GM21390 (cell line): ENCODE data around the gene UGGT2.
"Not testable (repeated sequence)": the region's sequence is repeated elsewhere in the genome, so short reads cannot be mapped to it uniquely, and the experiment has no call there.

Source experiments
- ATAC-seq: cut with Tn5 transposase; IDR thresholded peaks from one replicate; pipeline ENCODE4 v1.9.1; 2021; ENCODE audit not compliant: unreplicated experiment

Gene UGGT2

DNA sequence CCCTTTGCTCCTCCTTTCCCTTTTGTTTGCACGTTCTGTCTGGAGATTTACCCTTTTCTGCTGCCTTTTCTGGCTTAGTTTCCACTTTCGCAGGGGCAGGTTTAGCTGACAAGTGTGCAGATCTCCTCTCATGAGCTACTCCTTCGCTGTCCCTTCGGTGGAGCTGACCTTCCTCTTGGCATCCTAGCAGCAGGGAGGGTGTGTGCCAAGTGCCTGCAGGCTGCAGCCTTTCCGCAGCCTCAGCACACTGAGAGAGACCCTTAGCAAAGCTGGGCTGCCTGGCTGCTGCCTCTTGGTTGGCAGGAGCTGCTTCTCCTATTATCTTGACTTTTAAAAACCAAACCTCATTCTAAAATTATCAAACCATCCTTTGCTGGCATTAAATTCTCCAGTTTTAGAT, 243.8 kb downstream of the UGGT2 start:
- ATAC-seq, result no peak

DNA sequence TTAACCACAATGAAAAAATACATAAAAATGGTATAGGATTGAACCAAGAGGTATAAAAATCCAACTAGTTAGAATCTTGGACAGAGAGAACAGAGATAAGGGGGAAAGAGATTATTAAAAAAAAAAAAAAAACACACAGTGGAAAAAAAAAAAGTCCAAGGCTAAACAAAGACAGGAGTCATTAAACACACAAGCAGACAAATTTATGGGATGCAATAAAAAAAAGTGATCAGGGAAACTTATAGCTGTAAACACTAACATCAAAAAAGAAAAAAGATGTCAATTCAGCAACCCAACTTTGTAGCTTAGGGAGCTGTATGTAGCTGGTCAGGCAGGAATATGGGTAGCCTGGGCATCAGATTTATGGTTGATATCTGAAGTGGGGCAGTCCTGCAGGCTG, 247.3 kb downstream of the UGGT2 start:
- ATAC-seq, result no peak

DNA sequence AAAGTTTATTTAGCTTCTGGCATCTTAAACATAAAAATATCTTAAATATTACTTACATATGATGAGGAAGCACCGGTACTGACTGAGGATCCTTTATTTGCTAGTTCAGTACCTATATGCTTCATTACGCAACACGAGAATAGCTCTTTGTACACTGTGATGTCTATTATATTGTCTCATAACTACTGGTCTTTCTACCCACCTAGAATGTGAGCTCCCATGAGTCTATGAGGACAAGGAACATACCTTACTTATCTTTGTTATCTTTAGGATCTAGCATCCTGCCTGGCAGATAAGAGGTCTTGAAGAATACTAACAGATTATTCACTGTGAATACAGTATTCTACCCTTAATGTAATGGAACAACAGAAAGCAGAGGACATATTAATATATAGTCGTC, 251.4 kb downstream of the UGGT2 start:
- ATAC-seq, result no peak

DNA sequence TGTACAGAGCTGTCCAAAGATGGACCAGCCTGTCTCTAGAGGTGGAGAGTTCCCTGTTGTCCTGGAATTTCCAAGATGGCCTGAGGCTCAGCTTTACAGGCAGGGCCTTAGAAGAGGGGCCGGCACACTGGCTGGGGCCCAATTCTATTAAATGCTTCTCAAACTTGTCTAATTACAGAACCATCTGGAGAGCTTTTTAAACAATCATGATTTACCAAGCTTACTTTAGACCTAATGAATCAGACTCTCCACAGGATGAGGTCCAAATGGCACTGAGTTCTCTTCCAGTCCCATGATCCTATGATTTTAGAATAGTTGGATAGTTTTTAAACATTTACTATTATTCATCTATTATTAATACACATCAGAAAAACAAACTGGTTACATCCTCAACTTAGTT, 252.8 kb downstream of the UGGT2 start:
- no peak for ATAC-seq

DNA sequence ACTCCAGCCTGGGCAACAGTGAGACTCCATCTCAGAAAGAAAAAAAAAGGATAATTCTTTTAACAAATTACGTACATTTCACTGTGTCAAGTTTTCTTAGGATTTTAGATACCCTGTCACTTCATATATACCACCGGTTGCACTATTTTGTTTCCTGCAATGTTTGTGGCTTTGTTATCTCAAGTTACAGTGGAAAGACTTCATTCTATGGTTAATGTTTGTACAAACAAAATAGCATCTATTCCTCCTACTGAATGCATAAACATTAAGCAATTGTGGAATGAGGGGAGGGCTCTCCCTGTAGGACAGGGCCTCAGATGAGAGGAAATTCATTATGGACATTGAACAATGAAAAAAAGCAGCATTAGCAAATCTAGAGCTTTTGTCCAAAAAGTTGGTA, 256.2 kb downstream of the UGGT2 start:
- ATAC-seq, result no peak

DNA sequence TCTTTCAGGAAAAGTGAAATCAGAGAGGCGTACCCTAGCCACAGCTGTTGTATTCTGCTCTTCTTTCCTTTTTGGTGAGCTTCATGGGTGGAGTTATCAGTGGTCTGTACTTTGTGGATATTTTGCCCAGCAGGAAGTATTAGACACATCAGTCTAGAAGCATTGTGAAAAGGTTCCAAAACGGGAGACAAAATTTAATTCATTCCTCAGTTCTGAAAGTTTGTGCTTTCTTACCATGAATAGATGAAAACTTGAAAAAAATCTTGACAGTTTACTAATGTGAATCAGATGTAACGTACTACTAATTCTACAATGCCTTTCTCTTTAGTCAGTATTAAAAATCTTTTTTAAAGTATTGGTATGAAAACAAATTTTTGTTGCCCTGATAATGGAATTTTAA, 259.4 kb downstream of the UGGT2 start:
- no peak for ATAC-seq

DNA sequence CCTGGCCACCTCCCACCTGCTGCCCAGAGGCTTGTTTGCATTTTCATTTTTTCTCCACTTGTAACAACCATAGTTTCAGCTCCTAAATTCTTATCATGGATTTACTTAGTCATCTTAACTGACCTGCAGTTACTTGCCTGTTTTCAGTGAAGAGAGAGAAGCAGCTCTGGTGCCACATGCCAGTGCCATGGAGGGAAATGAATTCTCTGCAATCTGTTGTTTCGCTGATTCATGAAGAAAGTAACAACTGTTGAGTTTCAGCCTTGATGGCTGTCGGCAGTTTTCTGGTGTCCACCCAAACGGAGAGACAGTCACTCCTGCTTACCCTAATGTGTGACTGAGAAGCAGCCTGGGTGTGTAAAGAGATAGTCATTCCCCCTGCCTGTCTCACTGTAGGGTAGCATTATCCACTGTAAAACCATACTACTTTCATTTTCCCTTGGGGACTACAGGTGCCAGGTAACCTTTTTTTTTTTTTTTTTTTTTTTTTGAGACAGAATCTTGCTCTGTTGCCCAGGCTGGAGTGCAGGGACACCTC, 260.1 kb downstream of the UGGT2 start:
- no peak for ATAC-seq

DNA sequence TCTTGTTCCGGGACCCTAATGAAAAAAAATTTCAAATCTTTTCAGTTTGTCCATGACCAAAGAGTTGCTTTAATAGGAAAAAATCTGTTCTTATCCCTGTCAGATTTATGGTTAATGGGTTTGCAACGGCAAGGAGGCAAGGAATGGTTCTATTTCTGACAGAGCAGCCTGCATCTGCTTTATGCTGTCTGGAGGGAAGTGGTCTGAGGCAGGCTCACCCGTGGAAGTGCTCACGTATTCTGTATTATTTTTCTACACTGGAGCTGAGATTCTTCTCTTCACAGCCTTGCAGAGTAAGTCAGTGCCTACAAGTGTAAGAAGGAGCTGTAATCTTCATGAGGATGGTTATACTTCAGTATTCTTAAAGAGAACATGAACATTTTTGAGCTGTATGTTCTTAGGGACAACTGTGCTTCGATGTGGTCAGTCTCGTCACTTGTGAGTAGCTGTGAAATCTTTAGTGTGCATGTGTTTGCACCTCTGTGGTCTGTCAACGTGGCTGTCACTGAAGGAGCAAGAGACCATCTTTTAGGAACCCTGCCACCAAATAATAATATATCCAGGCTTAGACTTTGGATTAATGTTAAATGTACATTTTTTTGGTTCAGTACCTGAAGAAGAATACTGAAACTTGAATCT, 262.0 kb downstream of the UGGT2 start:
- ATAC-seq, result no peak

DNA sequence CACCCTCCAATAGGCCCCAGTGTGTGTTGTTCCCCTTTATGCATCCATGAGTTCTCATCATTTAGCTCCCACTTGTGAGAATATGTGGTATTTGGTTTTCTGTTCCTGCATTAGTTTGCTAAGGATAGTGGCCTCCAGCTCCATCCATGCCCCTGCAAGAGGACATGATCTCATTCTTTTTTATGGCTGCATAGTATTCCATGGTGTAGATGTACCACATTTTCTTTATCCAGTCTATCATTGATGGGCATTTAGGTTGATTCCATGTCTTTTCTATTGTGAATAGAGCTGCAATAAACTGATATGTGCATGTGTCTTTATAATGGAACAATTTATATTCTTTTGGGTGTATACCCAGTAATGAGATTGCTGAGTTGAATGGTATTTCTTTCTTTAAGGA, 263.9 kb downstream of the UGGT2 start:
- ATAC-seq, result not testable (repeated sequence)

DNA sequence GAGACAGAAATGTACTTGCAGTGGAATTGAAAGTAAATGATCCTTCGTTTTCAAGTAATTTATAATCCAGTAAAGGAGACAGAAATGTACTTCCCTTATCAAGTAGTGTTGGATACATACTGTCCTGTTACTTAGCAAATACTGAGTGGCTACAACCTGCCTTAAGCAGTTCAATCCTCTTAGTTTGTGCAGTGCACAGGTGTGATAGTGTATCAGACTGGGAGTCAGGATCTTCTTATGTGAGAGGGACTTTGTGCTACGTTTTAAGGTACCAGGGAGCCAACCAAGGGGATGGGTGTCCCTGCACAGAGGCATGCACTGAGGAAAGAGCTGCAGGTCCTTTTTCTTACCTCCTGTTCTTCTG, 265.1 kb downstream of the UGGT2 start:
- no peak for ATAC-seq

DNA sequence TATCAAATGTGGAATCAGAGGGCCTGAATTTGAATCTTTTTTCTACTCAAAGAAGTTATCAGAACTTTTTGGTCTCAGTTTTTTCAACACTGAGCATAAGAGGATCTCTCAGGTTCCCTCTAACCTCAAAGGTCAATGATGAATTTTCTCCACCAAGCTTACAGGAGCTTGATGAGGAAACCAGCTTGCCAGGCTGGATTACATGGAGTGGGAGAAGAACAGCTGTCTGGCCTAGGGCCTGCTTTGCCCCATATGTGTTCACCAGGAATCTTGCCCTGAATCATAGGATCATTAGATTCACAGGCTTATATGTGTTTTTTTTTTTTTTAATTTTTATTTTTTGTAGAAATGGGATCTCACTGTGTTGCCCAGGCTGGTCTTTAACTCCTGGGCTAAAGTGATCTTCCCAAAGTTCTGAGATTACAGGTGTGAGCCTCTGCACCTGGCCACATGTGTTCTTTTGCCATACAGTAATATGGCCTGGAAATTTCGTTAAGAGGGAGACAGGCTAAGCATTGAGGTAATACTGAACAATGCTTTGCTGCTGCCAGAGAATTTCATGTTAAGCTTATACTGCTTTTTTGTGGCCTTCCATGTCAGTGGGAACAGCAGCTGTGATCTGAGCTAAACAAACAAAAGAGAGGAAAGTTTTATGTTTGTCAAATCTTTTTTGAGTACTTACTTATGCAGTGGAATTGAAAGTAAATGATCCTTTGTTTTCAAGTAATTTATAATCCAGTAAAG, 265.7 kb downstream of the UGGT2 start:
- ATAC-seq, result no peak

DNA sequence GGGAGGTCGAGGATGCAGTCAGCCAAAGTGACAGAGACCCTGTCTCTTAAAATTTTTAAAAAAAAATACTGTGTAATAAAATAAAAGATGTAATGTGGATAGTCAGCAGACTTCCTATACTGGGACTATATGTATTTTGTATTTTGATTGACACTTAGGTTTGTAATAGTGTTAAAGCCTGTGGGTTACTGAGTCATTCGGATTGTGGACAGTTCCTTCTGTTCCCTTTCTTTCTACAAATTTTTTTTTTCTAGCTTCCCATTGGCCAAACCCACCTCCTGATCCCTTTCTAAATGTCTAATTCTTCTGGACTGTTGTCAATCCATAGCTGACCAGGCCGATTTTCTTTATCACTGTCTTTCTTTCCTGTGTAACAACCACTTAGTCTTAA, 268.3 kb downstream of the UGGT2 start:
- no peak for ATAC-seq

DNA sequence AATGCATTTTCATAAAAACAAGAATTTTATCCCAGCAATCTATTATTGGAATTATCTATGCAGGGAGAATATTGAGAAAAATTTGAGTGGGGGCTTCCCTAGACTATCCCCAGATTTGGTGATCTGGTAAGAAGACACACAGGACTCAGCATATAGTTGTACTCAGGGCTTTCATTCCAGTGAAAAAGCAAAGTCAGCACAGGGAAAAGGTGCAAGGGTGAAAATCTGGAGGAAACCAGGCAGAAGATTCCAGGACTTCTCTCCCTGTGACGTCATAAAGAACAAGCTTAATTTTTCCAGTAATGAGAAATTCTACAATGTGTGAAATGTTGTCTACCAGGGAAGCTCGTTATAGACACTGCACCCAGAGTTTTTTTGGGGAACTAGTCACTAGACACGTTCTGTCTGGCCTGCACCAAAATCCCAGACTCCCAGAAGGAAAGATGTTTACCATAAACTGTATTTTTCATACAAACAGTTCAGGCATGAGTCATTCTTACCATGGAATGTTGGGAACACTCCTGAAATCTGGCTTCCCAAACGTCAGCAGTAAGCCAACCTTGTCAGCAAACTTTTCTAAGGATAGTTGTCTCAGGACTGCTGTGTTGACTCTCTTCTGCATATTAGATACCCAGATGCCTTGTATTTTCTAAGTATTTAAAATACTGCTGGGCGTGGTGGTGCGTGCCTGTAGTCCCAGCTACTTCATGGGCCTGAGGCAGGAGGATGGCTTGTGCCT, 268.9 kb downstream of the UGGT2 start:
- ATAC-seq, result no peak

DNA sequence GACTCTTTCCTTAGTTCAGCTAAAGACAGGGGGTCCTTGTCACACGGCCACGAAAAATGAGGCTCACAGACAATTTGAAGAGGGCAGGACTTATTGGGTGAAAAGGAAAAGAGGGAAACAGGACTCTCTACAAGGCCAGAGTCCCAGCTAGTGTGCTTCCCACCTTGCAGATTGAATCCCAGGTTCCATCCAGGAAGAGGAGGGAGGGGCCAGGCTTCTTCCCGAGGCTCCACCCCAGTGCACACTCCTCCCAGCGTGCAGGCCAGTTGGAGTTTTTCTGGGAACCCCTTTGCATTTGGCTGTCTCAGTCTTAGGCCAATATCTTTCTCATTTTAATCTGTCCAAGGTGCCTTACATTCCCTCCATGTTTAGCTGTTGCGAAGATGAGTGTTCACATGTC, 269.5 kb downstream of the UGGT2 start:
- no peak for ATAC-seq

DNA sequence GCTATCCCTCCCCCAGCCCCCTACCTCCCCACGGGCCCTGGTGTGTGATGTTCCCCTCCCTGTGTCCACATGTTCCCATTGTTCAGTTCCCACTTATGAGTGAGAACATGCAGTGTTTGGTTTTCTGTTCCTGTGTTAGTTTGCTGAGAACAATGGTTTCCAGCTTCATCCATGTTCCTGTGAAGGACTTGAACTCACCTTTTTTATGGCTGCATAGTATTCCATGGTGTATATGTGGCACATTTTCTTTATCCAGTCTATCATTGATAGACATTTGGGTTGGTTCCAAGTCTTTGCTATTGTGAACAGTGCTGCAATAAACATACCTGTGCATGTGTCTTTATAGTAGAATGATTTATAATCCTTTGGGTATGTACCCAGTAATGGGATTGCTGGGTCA, 271.3 kb downstream of the UGGT2 start:
- not testable (repeated sequence) for ATAC-seq

DNA sequence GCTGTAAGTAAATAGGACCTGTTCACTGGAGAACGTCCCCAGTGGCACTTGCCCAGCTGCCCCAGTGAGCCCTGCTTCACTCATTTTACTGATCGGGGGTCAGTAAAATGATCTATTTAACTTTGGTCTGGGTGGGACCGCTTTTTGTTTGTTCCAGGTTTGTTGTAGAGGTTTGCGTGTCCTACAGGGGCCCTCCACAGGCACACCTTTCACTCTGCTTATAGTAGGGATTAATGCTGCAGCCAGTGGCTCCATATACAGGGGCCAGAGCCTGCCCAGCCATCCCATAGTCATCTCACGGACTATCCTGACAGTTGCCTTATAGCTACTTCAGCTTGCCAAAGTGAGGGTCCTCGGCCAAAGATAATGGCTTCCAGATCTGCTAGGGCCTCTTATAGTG, 272.2 kb downstream of the UGGT2 start:
- no peak for ATAC-seq

DNA sequence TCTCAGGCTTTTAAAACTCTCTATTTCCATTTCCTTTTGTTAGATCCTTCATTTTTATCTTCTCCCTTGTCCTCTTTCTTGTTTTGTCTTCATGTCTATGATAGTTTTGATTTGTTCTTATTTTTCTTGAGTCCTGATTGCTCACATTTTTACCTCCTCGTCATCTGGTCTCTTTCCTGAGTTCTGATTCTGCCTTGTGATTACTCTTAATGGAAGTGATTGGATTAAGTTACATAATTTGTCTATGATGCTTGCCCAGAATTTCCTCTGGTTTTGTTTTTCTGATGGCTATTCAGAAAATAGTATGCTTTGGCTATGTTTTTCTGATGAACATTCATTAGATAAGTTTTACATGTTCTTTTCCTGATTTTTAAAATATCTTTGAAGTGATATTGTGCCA, 273.7 kb downstream of the UGGT2 start:
- no peak for ATAC-seq

DNA sequence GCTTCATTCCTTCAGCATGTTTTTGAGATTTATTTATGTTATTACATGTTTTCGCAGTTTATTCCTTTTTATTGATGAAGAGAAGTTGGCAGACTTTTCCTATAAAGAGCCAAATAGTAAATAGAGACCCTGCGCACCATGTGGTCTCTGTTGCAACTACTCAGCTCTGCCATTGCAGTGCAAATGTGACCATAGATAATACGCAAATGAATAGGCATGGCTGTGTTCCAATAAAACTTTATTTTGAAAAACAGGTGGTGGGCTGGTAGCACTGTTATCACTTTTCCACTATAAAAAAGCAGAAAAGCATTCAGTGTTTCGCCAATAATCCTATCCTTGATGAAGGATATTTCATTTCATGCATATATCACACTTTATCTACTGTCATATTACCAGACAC, 281.3 kb downstream of the UGGT2 start:
- ATAC-seq, result no peak

DNA sequence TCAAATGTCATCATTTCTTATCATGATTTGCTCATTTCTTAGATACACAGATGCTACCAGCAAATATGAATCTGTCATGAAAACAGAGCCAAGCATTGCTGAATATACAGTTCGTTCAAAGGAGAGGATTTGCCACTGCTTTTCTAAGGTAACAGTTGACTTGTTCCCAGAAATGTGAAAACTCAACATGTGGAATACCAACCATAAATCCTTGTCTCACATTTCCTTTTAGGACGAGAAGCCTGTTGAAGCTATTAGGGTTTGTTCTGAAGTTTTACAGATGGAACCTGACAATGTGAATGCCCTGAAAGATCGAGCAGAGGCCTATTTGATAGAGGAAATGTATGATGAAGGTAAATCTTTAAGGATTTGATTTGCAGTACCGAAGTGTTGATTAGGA, 289.6 kb downstream of the UGGT2 start:
- ATAC-seq, result no peak

DNA sequence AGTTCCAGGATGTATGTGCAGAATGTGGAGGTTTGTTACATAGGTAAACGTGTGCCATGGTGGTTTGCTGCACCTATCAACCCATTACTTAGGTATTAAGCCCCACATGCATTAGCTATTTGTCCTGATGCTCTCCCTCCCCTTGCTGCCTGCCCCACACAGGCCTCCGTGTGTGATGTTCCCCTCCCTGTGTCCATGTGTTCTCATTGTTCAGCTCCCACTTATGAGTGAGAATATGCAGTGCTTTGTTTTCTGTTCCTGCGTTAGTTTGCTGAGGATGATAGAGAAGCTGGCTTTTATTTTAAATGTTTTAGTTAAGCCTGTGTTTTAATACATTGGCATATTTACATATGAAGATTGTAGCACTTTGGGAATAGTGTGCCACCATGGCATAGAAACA, 290.6 kb downstream of the UGGT2 start:
- ATAC-seq, result not testable (repeated sequence)

DNA sequence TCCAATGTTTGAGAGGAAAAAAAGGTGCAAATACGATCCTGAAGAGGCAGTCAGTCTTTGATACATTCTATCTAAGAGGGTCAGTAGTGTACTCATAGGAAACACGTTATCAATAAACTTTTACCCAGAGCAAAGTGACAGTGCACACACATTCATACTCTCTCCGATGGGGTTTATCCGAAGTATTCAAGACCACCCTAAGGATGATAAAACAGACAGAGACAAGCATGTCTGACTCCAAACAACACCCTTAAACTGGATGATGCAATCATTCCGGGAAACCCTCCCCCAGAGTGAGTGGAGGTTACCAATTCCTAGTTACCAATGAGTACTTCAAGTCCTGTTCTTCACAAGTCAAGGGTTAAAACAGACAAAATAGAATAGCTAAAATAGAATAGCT, 297.1 kb downstream of the UGGT2 start:
- no peak for ATAC-seq

DNA sequence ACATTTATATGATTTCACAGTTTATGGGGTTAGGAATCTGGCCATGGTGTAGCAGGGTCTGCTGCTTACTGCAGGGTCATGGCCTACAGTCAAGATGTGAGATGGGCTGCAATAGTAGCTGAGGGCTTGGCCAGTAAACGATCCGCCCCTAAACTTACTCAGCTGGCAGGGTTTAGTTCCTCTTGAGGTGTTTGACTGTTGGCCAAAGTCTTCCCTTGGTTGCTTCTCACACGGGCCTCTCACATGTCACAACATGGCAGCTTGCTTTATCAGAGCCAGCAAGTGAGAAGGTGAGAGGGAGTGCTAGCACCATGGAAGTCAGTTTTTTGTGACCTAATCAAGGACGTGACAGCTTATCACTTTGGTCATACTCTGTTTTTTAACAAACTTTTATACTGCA, 299.1 kb downstream of the UGGT2 start:
- no peak for ATAC-seq
